GM18868 (cell line): ENCODE data around the gene CCDC137.
"Not testable (repeated sequence)": the region's sequence is repeated elsewhere in the genome, so short reads cannot be mapped to it uniquely, and the experiment has no call there.

ENCODE experiments used
- ATAC-seq: cut with Tn5 transposase; IDR thresholded peaks from one replicate; pipeline ENCODE4 v1.9.1; 2021; ENCODE audit warnings: mild to moderate bottlenecking, moderate library complexity; ENCODE audit not compliant: unreplicated experiment

CCDC137 gene

DNA sequence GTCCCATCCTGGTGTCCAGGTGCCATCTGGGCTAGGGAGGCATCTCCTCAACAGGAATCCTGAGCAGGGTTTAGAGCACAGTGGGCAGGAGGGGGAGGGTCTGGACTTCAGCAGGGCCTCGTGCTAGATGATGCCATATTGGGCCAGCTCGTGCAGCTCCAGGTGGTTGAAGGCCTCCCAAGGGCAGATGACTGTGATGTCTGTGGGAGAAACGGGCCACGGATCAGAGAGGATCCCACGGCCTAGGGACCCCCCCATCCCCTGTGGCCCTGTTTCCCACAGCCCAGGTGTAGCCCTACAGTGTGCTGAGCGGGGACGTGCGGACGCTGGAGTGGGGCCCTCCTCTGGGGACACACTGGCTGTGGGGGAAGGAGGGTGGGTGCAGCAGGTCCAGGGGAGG, 15.6 kb upstream of the CCDC137 start:
- no peak for ATAC-seq

DNA sequence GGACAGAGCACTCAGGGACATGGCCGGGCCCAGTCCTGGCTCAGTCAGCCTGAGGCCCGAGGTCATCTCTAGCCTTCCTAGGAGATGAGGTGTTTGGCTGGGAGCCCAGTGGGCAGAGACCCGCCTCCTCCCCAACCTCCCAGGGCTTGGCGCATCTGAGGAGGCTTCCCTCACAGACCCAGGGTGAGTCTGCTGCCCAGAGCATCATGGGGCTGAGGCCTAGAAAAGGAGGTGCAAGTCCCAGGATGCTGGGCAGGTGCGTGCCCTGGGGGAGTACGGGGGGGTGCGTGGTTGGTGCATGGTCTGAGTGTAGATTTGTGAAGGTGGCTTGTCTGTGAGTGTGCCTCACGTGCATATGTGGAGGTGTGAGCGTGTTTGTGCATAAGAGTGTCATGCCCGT, 14.8 kb upstream of the CCDC137 start:
- no peak for ATAC-seq

DNA sequence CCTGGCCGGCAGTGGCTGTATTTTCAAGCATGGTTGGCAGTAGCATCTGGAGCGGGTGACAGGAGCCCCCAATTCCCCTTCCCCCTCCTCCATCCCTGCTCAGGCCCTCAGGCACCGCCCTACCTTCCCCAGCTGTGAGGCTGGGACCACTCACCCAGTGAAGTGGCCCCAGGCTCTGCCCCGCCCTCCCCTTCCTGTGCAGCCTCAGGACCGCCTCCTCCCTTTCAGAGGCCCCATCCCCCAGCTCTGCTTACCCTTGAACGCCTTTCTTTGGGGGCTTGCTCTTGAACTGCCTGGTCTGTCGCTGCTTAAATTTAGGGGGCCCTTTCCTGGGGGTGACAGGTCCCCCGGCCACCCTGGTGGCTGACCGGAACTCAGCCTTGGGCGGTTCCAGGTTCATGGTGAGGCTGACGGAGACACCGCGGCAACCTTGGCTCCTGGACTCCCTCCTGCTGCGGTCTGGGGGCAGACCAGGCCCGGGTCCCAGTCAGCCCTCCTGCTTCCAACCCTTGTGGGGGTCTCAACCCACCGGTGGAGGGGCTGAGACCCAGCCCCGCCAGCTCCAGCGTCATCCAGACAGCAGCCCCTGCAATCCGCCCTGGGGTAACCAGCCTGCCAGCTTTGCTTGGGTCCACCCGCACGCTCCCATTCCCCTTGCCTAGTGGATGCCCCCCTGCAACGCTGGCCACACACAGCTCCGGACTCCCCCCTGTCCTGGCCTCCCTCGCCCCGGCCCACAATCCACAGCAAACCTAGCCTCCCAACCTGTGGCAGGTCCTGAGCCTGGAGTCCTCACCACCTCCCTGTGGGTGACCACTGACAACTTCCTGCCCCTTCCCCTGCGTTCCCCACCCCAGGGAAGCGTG, 13.4 kb upstream of the CCDC137 start:
- no peak for ATAC-seq

DNA sequence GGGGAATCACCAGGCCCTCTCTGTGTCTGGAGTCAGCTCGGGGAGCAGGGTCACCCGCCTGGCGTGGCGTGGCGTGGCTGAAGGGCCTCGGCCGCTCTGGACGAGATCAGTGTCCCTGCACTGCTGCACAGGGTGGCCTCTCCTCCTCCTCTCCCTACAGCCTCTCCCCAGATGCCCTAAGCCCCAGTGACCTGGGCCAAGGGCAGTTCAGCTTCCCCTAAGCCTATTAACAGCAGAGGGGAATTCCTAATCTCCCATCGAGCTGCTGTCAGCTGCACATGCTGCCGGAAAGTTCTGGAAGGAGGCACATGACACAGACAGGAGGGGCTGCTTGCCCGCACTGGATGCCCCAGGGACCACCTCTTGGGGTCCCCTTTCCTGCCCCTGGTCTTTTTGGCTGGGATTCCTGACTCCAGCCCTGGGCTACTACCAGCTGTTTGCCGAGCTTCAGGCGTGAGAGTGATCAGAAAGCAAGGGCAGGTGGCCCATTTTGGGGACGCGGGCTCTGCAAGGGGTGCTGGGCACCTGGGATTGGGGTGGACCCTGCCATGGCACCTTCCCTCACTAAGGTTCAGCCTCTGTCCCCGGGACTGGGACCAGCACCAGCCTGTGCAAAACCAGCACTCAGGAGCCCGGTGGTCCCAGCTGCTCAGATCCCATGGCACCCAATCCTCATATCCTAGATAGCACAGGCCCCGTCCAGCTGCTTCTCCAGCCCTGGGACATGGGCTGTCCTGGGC, 11.0 kb upstream of the CCDC137 start:
- ATAC-seq: no peak

DNA sequence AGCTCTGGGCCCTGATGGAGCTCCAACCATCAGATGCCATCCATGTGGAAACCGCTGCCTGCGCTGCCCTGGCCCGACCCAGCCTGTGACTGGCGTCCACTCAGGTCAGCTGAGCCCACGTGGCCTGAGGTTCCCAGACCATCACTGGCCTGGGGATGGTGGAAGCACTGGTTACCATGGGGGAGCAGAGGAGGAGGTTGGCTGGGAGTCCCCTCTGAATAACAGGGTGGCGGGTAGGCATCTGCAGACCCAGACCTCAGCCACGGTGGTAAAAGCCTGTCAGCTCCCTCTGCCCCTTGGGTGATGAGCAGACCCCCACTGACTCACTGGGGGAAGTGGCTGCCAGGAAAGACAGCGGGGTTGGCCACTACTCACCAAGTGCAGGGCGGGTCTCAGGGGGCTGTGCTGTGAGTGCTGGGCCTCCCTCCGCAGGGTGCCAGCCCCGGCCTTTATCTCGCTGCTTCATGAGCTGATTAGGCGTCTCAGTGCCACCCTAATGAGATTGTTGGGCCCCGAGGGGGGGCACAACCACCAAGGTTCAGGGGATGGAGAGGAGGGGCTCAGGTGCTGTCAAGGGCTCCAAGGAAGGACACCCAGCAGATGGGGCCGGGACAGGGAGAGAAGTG, 10.3 kb upstream of the CCDC137 start, which contains the start of gene PDE6G:
TSS of gene PDE6G (minus strand) at position 425 of the 626 bp plus-strand sequence. CDS start 3,237 bp downstream, outside the sequence.
- no peak for ATAC-seq

- no peak for ATAC-seq
Measured at GRCh38 chr17:81656835-81657234, 9.7 kb upstream of the CCDC137 start.

DNA sequence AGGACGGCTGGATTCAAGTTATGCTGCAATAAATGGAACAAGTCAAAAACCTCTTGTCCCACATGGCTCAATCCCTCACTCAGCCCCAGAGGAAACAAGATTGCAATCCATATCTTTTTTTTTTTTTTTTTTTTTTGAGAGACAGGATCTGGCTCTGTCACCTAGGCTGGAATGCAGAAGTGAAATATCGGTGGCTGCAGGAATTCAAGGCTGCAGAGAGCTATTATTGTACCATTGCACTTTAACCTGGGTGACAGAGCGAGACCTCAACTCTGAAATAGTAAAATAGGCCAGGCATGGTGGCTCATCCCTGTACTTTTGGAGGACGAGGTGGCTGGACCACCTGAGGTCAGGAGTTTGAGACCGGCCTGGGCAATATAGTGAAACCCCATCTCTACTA, 7.5 kb upstream of the CCDC137 start:
- ATAC-seq: no peak

DNA sequence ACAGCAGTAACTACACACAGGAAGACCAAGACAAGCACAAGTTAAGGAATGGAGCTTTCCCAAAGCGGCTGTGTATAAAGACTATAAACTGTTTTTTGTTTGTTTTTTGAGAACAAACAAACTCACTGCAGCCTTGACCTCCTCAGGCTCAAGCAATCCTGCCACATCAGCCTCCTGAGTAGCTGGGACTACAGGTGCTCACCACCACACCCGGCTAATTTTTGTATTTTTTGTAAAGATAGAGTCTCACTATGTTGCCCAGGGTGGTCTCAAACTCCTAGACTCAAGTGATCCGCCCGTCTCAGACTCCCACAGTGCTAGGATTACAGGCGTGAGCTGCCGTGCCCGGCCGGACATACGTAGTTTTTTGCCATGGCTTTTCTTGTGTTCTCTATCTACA, 6.1 kb upstream of the CCDC137 start:
- no peak for ATAC-seq

DNA sequence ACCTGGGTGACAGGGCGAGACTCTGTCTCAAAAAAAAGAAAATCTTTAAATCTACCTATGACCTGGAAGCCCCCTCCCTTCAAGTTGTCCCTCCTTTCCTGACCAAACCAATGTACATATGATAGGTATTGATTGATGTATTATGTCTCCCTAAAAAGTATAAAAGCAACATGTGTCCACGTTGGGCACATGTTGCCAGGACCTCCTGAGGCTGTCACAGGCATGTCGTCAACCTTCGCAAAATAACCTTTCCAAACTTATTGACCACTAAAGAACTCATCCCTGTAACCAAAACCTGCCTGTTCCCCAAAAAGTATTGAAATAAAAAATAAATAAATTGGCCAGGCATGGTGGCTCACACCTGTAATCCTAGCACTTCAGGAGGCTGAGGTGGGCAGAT, 4.5 kb upstream of the CCDC137 start:
- no peak for ATAC-seq

GRCh38 chr17:81664051-81664470, 2.5 kb upstream of the CCDC137 start:
- ATAC-seq: no peak

DNA sequence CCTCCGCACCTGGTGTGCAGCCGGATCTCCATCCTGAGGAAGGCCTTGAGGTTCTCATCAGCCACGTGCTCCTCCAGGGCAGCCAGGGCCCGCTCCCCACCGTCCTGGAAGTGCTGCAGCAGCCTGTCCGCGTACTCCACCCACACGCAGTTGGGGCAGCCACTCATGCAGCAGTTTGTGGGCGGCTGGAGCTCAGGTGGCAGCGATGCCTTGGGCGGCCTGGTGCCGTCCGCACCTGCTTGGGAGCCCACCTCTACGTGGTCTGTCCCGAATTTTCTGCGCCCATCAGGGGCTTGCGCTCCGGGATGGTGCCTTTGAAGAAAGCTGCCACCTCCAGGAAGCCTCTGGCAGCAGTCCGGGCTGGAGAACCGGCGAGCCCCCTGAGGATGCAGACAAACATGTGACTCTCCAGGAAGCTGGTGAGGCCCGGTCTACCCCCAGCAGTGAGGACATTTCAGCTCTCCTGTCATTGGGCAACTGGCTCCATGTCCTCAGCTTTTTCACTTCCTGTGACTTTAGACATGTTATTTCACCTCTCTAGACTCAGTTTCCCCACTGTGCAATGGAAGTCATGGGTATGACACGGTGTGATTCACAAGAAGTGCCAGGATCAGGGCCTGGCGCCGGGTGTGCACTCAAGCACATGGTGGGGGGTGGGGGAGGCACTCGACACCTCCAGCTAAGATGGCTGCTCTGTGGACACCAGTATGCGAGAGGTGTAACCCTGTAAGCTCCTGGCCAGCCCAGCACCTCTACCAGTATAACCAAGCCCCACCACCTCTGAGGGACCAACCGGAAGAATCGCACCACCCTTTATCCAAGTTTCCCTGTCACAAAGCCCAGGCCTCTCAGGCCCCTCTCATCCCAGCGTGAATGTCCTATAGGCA, 1.1 kb upstream of the CCDC137 start:
- ATAC-seq: no peak

- ATAC-seq: no peak
Measured at GRCh38 chr17:81666092-81666341, 520 bp upstream of the CCDC137 start.

DNA sequence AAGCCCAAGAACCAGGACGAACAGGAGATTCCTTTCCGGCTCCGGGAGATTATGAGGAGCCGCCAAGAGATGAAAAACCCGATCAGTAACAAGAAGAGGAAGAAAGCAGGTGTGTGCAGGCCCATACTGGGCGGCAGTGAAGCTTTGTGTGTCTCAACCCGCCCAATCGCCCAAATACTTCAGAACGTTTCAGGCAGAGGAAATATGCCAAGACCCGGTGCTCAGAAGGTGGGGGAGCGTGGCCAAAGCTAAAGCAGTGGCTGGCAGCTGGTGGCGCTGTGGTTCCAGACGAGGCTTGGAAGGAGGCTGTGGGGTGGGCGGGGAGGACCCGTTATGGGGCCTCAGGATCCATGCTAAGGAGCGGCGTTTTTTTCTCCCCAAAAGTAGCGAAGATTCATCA, 1.2 kb downstream of the CCDC137 start:
- ATAC-seq: no peak

DNA sequence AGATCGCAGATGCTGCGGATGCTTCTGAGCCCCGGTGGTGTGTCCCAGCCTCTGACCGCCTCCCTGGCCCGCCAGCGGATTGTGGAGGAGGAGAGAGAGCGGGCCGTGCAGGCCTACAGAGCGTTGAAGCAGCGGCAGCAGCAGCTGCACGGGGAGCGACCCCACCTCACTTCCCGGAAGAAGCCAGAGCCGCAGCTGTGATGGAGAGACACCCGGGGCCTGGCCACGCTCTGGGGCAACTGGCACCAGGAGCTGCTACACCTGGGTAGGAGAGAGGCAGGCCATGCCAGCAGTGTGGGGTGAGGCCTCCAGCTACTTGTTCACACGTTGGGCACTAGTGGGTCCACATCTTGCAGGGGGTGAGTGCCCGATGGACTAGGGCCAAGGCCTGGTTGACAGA, 6.0 kb downstream of the CCDC137 start:
- ATAC-seq: no peak

DNA sequence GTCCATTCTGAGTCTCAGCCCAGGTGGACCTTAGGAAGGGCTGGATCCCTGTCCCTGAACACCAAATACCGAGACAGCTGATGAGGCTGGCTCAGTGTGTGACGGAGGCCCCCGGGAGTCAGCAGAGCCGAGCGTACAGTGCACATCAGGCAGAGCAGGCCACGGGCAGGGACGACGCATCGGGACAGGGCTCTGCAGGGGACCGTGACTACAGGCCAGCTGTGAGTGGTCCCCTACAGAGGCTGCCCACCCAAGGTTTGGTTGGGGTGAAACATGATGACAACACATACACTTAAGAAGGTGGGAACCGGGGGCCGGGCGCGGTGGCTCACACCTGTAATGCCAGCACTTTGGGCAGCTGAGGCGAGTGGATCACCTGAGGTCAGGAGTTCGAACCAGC, 6.4 kb downstream of the CCDC137 start:
- no peak for ATAC-seq

- no peak for ATAC-seq
Measured at GRCh38 chr17:81673561-81674258, 7.2 kb downstream of the CCDC137 start.

GRCh38 chr17:81675515-81676221, 9.1 kb downstream of the CCDC137 start:
- not testable (repeated sequence) for ATAC-seq

GRCh38 chr17:81676906-81677305, 10.4 kb downstream of the CCDC137 start:
- no peak for ATAC-seq

DNA sequence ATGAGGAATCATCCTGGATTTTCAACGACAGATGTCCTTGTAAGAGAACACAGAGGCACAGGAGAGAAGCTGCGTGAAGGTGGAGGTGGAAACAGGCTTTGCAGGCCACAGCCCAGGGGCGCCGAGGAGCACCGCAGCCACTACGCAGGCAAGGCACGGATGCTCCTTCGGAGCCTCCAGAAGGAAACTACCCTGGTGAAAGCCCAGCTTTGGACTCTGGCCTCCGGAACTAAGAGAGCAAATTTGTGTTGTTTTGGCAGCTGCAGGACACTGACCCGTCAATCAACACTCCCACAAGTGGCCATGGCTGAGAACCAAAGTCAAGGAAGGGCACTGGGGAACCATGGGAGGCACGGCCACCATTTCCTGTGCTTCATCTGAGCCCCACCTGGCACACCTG, 13.6 kb downstream of the CCDC137 start:
- ATAC-seq: no peak

- no peak for ATAC-seq
Measured at GRCh38 chr17:81681672-81682071, 15.1 kb downstream of the CCDC137 start.
